Keratinocyte (primary cell): ENCODE measurements around the gene S100P.

Experiments used
- EZH2 ChIP-seq: IDR thresholded peaks from one replicate; pipeline ENCODE4 v1.6.1; 2012; ENCODE audit warnings: inconsistent platforms, mild to moderate bottlenecking, low read length, moderate library complexity
- TF ChIP-seq, protein P1 (sequence below), 3 experiments: IDR thresholded peaks in 1 of 3; conservative IDR thresholded peaks in 1 of 3; optimal IDR thresholded peaks in 1 of 3; 2 replicates in 2 of 3; 3 replicates in 1 of 3; pipeline versions ENCODE3 to v1.5.1; 2011; ENCODE audit warnings: low read length in 3 of 3, mild to moderate bottlenecking in 3 of 3, moderate library complexity in 2 of 3, control low read depth in 1 of 3, inconsistent platforms in 1 of 3; ENCODE audit not compliant: insufficient read depth in 2 of 3; ENCODE audit errors: extremely low read depth in 1 of 3

DNA sequence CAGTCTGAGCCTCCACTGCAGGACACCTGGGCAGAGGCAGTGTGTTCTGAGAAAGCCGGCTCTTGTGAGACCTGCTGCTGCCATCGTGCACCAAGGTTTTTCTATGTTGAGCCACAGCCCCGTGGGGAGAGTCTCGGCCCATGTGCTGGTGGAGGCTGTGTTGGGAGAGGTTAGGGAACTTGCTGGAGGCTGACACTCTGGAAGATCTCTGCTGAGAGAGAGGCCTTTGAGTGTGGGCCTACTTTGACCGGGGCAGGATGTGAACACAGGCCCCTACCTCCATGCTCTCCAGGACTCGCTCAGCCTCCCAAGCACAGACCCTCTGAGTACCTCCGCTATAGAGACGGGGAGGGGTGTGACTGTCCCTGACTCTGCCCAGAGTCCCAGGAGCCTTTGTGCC lies 1.3 kb upstream of the S100P start:
- TF ChIP-seq, protein P1, sequence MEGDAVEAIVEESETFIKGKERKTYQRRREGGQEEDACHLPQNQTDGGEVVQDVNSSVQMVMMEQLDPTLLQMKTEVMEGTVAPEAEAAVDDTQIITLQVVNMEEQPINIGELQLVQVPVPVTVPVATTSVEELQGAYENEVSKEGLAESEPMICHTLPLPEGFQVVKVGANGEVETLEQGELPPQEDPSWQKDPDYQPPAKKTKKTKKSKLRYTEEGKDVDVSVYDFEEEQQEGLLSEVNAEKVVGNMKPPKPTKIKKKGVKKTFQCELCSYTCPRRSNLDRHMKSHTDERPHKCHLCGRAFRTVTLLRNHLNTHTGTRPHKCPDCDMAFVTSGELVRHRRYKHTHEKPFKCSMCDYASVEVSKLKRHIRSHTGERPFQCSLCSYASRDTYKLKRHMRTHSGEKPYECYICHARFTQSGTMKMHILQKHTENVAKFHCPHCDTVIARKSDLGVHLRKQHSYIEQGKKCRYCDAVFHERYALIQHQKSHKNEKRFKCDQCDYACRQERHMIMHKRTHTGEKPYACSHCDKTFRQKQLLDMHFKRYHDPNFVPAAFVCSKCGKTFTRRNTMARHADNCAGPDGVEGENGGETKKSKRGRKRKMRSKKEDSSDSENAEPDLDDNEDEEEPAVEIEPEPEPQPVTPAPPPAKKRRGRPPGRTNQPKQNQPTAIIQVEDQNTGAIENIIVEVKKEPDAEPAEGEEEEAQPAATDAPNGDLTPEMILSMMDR (optimal IDR thresholded peaks at IDR 0.05 in 1 of 3, IDR thresholded peaks at IDR 0.05 in 1 of 3, conservative IDR thresholded peaks at IDR 0.05 in 1 of 3; ENCODE audit: extremely low read depth in 1 of 3, insufficient read depth in 2 of 3, low read length in 3 of 3) = no peak
- TF ChIP-seq EZH2 = no peak
